ENCODE results near the gene ANAPC4.

DNA sequence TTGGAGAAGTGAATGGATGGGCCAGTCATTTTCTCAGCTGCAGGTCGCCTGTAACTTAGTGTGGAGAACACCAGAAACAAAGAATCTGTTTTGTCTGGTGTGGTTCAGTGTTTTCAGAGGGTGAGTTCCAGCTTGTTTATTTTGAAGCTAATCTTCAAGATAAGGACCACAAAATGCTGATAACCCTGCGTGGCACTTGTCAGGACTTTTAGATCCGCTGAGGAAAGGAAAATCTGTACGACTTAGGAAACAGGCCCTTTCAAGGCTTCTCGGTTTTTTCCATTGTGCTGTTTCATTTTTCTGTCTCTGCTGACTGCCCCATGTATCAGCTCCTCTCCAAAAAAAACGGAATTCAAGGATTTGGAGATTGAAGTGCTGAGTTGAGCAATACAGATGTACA, 8.7 kb upstream of the ANAPC4 start:
- TF ChIP-seq POLR2A (IDR thresholded peaks at IDR 0.05) (no peak), CTCF (IDR thresholded peaks at IDR 0.05) (no peak)
